NB4 (cell line): Measurements from ENCODE around the gene ATOSB.

Experiments
- DNase-seq: peaks from one replicate; pipeline ENCODE4 v3.0.0; 2010; ENCODE audit warnings: low read depth
- H3K4me3 ChIP-seq: one replicate; pipeline ENCODE4 v1.5.1; 2011; ENCODE audit warnings: mild to moderate bottlenecking, low read depth, low read length, moderate library complexity
- CTCF ChIP-seq: IDR thresholded peaks from one replicate; pipeline ENCODE4 v1.5.1; 2012; ENCODE audit warnings: low read depth, low read length
- MAX ChIP-seq: IDR thresholded peaks from 2 replicates; pipeline ENCODE4 v1.6.1; 2011; ENCODE audit warnings: low read depth, low read length
- MYC ChIP-seq: IDR thresholded peaks from 2 replicates; pipeline ENCODE4 v1.6.1; 2011; ENCODE audit warnings: low read depth, low read length
- POLR2A ChIP-seq: IDR thresholded peaks from 2 replicates; pipeline ENCODE4 v1.6.1; 2011; ENCODE audit warnings: mild to moderate bottlenecking; ENCODE audit not compliant: insufficient read length; ENCODE audit errors: extremely low read depth

ATOSB gene

GRCh38 chr9:35136866-35137265 is 21.2 kb upstream of the ATOSB start:
- DNase-seq = no peak
- TF ChIP-seq POLR2A (no peak), MAX (no peak), CTCF (no peak), MYC (no peak)
- H3K4me3 ChIP-seq = no peak overlapping the region

GRCh38 chr9:35135988-35136387 is 20.3 kb upstream of the ATOSB start:
- no peak for TF ChIP-seq MYC
- no peak for TF ChIP-seq MAX
- no peak overlapping the region for H3K4me3 ChIP-seq
- peak; percentile 16 for DNase-seq

- no peak for TF ChIP-seq POLR2A
- no peak for TF ChIP-seq CTCF
- TF ChIP-seq MAX = no peak
- no peak for TF ChIP-seq MYC
- DNase-seq = no peak
These were observed 19.3 kb upstream of the ATOSB start for GRCh38 chr9:35134920-35135319.

GRCh38 chr9:35116898-35117551 is 1.4 kb upstream of the ATOSB start:
- TF ChIP-seq MYC = peak; percentile 66
- peak; percentile 42; the same call in 1 of the 2 replicates for TF ChIP-seq MAX
- peak; percentile 99 for TF ChIP-seq CTCF
- TF ChIP-seq POLR2A = no peak
- peak; percentile 97 for DNase-seq
- no peak overlapping the region for H3K4me3 ChIP-seq

More at GRCh38 chr9:35134920-35135319, 19.3 kb upstream of the ATOSB start:
- no peak overlapping the region for H3K4me3 ChIP-seq

- DNase-seq = no peak
- peak overlapping the region; percentile 68 for H3K4me3 ChIP-seq
- TF ChIP-seq POLR2A (no peak), MYC (no peak), CTCF (no peak), MAX (no peak)
These were observed 856 bp upstream of the ATOSB start for GRCh38 chr9:35116539-35116897.

- DNase-seq = peak; percentile 100
- TF ChIP-seq MAX (no peak), MYC (peak; percentile 46; the same call in 1 of the 2 replicates), CTCF (no peak), POLR2A (no peak)
- peak overlapping the region; percentile 68 for H3K4me3 ChIP-seq
These were observed 628 bp downstream of the ATOSB start for GRCh38 chr9:35114840-35115628.
